Activated naive CD4-positive, alpha-beta T cell treated with Interleukin-2 at 50 U/mL for 16 hours (primary cell): ENCODE measurements around the gene NUMB.

Experiments
- DNase-seq: peaks from one replicate; pipeline ENCODE4 v3.0.0-alpha.2; 2020

The NUMB gene

DNA sequence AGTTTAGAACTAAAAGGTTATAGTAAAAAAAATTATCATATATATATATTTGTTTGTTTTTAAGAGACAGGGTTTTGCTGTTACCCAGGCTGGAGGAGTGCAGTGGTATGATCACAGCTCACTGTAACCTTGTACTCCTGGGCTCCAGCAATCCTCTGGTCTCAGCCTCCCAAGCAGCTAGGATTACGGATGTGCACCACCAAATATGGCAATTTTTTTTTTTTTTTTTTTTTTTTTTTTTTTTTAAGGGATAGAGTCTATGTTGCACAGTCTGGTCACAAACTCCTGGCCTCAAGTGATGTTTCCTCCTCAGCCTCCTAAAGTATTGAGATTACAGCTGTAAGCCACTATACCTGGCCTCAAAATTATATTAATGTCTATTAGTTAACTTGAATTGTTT lies 172.4 kb downstream of the NUMB start:
- DNase-seq = no peak

DNA sequence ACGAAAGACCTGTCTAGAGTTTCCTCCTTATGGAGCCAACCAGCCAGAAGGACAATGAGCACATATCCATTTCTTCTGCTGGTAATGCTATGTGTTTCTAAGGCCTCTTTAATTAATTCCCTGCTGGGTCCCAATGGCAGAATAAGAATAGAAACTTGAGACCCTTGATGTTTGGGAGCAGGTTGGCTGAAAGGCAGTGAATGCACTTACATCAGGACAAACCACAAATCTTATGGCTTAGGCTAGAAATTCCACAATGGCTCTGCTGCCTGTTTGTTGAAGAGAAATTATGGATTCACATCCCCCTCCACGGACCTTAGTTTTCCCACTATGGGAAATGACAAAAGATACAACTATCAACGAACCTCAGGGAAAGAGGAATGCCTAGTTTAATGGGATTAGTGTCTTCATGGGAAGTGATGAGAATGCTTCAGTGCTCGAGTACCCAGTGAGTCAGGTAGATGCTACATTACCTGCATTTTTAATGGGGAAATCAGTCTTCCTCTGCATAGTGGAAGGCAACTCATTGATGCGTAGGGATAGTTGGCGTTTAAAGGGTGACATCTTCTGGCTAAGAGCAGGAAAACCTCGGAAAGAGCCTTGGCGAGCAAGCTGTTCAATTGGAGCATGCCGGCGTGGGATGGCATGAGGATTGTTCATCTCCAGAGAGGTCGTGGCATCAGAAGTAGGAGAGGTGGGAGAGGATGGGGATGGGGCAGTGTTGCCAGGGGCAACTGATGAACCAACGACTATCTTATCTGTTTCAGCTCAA lies 174.6 kb downstream of the NUMB start:
- DNase-seq = no peak

DNA sequence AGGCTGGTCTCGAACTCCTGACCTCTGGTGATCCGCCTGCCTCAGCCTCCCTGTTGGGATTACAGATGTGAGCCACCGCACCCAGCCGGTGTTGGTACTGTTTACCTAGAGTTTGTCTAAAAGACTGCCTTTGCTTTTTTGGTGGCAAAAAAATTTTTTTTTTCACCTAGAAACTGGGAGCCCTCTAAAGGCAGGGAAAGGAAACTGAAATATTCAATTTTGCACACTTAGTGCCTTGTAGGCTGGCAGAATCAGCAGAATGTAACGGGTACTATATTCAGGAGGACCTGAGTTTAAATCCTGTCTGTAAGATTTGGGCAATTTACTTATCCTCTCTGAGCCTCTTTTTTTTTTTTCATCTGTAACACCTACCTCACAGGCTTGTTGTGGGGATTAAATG lies 177.4 kb downstream of the NUMB start:
- no peak for DNase-seq

DNA sequence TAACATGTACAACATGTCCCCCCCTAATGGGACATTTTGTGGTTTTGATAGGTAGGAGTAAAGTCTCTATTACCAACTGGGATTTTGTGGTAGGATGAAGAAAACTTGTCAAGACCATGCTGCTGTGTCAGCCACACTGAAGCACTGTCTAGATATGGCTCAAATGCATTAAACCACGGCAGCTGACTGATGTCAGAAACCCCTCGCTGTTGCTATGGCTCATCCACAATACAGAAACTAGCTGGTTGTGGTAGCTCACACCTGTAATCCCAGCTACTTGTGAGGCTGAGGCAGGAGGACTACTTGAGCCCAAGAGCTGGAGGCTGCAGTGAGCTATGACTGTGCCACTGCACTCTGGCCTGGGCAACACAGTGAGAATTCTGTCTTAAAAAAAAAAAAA lies 181.0 kb downstream of the NUMB start:
- DNase-seq = no peak

DNA sequence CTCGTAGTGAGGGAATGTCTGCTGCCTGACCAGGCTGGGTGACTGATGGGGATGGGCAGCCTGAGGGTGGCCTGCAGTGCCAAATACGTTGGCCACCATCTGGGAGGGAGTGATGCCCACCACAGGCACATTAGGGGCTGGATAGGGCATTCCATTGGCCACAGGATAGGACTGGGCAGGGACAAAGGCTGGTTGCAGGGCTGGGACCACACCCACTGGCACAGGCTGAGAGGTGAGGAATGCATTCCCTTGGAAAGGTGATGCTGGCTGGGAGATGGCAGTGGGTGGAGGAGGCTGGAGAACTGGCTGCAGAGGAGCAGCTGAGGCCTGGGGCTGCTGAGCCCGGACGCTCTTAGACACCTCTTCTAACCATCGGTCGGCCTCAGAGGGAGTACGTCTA lies 181.5 kb downstream of the NUMB start:
- no peak for DNase-seq

DNA sequence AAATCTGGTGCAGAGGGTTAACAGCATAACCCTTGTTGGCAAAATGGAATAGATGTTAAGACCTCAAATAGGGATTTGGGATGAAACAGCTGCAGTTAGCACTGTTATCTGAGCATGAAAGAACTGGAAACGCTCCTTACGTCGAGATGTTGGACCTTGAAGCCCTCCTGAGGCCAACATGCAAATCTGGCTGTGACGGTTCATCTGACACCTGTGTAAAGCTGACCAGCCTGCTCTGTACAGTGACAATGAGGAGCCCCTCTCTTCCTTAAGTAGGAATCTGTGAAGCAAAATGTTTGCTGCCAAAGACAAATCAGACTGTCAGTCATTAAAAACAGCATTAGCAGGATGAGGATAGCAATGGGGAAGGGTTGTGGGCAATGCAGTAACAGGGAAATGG lies 184.5 kb downstream of the NUMB start:
- no peak for DNase-seq

DNA sequence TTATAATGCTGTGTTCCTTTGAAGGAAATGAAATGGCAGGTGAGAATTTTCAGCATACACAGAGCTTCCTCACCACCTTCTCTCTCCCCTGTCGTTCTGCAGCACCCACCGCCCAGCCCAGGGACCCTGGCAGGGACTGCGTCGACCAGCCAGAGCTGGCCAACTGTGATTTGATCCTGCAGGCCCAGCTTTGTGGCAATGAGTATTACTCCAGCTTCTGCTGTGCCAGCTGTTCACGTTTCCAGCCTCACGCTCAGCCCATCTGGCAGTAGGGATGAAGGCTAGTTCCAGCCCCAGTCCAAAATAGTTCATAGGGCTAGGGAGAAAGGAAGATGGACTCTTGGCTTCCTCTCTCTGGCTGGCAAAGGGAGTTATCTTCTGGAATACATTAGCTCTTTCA lies 186.0 kb downstream of the NUMB start:
- DNase-seq = no peak

DNA sequence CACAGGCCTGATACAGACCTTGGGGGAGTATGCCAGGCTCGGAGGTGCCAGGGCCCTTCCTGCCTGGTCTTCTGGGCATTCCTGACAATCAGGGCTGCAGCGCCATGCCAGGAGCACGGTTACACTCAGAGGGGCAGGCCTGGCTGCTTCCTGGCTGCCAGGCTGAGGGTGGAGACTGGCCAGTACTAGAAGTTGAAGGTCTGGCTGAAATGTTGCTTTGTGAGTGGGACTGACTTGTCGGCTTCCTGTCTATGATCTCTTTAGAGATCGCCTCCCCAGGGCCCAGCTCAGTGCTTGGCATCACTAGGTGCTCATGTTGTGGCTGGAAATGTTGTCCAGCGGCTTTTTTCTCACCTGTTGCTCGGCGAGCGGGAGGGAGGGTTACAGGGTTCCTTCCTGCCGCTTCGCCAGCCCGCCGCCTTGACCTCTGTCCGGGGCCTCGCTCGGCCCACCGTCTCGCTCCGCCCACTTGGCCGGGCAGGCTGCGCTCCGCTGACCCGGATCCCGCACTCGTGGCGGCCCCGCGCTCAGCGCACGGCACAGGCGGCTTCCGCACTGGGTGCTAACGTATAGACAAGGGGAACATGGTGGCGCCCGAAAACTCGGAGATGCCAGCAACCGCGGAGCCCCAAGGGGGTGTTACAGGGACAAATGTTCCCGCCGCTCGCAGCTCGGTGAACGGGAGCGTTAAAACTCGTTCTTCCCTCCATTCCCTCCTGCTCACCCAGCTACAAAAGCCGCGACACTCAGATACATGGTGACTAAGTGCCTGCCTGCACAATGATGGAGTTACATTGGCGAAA lies 188.4 kb downstream of the NUMB start:
- no peak for DNase-seq

DNA sequence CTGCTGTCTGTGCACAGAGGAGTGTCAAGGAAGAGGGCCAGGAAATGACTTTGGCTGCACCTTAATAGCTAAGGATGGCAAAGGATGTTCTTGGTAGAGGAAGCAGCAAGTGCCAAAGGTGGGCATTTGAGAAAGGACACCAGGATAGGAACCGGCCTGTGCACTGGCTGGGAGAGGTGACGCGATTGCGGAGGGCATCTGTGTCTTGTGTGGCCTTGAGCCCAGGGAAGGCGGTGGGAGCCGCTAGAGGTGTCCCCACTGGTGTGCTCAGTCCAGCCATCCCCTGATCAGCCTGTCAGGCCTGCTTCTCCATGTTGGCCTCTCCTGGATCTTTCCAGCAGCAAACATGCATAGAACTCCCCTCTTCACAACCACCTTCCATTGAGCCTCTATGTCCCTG lies 190.9 kb downstream of the NUMB start:
- DNase-seq = no peak

DNA sequence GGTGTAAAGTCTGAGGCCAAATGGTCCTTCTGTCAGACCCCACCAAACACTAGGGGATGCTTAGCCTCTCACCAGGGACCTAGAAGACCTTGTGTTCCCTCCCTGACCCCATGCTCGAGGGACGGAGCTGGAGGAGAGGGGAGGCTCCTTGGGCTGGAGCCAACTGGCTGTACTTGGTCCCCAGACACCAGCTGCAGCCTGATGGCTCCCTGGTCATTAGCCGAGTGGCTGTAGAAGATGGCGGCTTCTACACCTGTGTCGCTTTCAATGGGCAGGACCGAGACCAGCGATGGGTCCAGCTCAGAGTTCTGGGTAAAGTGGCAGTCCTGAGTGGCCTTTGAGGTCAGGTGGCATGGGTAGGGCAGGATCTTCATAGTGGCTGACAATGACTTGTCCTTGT lies 192.0 kb downstream of the NUMB start:
- no peak for DNase-seq

DNA sequence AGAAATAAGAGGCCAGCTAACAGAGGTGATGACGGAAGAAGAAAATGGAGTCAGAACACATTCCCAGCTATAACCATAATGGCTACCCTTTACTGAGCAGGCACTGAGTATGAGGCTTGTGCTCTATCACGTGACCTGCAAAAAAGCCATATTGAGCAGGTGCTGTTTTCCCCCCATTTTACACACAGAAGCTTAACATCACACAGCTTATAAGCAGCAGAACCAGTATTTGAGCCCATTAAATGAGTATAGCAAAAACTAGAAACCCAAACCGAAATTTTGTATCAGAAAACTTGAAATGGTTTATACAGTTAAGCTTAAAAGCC lies 192.7 kb downstream of the NUMB start:
- DNase-seq = no peak

DNA sequence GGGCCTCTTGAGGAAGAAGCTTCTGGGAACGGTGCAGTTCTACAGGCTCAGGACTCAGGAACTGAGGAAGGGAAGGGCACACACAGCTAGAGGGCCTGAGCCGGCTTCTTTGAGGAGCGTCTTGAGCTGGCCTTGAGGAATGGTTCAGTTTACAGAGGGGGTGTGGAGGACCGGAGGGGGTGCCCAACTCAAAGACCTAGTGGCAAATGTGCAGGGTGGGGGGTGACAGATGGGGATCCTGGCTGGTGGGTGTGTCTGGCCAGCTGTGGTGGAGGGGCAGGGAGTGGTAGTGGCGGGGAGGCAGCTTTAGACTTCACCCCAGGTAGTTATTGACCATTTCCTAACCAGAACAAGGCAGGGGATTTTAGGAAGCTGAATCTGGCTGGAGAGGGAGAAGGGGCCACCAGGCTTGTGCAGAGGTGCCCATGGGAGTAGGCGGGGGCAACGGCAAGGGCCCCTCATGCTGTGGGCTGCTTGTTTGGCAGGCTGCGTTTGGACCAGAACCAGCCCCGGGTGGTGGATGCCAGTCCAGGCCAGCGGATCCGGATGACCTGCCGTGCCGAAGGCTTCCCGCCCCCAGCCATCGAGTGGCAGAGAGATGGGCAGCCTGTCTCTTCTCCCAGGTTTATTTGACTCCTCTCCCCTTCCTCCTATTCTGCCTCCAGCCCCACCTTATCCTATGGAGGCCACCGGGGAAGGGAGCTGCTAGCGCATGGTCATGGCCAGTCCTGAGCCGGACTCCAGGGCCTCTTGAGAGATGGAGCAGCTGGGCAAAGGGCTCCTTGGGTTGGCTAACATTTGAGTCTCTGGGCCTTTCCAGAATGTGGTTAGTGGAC lies 193.2 kb downstream of the NUMB start:
- no peak for DNase-seq

DNA sequence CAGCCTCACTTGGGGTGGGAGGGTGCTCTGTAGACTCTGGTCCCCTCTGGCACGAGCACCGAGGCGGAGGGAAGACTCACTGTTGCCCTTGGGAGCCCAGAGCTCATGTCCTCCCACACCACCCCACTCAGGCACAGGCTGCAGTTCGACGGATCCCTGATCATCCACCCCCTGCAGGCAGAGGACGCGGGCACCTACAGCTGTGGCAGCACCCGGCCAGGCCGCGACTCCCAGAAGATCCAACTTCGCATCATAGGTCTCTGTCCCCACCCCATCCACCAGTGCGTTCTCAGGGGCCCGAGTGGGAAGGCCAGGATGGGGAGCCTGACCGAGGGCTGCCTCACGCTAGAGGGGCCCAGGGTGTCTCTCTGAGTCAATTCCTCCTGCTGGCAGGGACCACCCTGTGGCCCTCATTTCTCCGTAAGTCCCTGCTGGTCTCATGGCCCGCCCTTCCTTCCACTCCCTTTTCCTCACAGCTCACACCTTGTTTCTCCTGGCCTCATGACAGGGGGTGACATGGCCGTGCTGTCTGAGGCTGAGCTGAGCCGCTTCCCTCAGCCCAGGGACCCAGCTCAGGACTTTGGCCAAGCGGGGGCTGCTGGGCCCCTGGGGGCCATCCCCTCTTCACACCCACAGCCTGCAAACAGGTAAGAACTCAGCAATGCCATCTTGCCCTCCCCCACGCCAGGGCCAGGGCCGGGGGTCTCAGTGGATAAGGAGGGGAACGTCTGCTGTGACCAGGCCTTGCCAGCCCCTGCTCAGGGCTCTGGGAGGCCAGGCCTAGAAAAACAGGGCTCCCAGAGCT lies 194.1 kb downstream of the NUMB start:
- DNase-seq = no peak

DNA sequence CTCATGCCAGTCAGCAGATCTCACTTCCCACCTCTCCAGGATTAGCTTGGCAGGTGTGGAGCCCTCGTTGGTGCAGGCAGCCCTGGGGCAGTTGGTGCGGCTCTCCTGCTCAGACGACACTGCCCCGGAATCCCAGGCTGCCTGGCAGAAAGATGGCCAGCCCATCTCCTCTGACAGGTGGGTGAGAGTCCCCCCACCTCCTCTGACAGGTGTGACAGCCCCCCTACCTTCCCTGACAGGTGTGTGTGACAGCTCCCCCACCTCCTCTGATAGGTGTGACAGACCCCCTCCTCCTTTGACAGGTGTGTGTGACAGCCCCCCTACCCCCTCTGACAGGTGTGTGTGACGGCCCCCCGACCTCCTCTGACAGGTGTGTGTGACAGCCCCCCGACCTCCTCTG lies 194.7 kb downstream of the NUMB start:
- no peak for DNase-seq

DNA sequence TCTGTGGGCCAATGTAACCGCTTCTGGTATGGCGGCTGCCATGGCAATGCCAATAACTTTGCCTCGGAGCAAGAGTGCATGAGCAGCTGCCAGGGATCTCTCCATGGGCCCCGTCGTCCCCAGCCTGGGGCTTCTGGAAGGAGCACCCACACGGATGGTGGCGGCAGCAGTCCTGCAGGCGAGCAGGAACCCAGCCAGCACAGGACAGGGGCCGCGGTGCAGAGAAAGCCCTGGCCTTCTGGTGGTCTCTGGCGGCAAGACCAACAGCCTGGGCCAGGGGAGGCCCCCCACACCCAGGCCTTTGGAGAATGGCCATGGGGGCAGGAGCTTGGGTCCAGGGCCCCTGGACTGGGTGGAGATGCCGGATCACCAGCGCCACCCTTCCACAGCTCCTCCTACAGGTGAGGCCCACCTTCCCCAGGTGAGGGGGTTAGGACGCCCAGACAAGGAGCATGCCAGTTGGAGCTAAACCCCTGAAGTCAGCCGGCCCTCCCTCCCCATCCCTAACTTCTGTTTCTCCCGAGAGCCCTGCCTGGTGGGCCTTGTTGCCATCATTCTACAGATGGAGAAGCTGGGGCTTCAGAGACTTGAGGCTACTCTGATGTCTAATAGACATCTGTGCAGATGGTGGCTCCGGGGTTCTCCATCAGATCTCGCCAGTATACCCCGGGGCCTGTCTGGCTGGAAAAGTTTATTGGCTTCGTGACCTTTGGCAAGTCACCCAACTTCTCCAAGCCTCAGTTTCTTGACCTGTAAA lies 195.7 kb downstream of the NUMB start:
- no peak for DNase-seq

DNA sequence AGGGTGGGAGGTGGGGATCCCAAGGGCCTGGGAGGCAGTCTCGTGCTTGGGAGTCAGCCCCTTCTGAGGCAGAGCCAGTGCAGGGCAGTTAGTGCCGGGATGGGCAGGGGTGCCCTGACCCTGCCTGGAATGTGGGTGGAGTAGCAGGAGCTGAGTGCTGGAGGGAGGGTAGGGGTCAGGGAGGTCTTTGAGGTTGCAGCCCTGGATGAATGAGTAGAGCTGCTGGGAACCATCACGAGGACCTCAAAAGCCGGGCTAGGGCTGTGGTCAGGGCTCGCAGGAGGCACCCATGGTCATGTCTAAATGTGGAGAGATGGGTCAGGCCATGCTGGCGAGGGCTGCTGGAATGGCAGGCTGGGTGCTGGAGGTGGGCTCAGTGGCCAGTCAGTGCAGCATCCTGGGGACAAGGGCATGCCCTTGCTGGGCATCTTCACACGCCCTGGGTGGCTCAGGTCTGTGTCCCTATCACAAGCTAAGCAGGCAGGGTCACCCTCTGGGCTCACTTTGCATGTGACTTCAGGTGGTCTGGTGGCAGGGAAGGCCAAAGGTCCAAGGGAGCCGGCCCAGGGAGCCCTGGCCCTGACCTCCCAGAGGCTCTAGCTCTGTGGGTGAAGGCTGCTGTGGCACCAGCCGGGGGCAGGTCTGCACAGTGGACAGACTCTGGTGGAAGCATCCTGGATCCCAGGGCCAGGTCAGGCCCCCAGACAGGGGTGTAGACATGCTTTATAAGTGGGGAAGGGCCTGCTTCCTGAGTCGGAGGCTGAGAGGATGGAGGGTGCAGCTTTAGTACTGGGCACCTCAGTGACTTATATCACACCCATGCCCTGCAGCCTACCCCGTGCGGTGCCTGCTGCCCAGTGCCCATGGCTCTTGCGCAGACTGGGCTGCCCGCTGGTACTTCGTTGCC lies 196.6 kb downstream of the NUMB start:
- no peak for DNase-seq

DNA sequence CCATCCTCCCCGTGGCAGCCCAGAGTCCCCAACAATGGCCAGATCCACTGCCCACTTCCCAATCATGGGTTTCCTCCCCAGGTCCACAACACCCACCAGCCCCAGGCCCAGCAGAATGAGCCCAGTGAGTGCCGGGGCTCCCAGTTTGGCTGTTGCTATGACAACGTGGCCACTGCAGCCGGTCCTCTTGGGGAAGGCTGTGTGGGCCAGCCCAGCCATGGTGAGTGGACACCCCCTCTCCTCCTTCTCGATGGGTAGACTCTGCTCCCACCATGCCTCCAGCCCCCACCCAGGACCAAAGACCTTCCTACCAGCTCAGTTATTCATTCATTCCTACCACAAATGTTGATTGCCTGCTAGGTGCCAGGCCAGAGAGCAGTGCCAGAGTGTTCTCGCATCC lies 197.3 kb downstream of the NUMB start:
- no peak for DNase-seq

DNA sequence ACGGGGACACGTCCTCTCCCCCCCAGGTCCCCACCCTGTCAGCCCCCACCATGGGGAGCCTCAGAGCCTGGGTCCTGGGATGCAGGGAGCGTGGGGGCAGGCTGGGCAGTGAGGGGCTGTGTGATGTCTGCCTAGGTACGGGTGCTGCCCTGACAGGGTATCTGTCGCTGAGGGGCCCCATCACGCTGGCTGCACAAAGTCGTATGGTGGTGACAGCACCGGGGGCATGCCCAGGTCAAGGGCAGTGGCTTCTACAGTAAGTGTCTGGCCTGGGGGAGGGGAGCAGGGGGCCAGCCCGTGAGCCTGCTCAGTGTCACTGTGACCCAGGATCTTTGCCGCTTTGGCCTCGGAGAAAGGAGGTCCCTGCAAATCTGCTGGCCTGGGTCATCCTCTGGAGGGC lies 197.8 kb downstream of the NUMB start:
- no peak for DNase-seq

DNA sequence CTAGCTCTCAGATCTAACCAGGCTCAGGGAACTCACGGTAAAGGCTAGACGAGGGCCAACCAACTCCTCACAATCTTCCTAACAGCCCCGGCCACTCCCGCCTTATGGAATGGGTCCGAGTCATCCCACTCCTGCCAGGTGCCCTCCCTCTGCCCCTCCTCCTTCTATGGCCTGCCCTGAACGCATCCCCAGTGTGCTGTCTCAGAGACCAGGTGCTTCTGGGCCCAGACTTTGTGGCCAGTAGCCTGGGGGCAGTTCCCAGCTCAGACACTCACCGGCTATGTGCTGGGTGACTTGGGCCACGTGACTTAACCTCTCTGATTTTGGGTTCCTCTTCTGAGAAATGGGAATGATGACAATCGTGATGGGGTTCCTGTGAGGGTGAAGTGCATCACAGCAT lies 198.5 kb downstream of the NUMB start:
- no peak for DNase-seq

DNA sequence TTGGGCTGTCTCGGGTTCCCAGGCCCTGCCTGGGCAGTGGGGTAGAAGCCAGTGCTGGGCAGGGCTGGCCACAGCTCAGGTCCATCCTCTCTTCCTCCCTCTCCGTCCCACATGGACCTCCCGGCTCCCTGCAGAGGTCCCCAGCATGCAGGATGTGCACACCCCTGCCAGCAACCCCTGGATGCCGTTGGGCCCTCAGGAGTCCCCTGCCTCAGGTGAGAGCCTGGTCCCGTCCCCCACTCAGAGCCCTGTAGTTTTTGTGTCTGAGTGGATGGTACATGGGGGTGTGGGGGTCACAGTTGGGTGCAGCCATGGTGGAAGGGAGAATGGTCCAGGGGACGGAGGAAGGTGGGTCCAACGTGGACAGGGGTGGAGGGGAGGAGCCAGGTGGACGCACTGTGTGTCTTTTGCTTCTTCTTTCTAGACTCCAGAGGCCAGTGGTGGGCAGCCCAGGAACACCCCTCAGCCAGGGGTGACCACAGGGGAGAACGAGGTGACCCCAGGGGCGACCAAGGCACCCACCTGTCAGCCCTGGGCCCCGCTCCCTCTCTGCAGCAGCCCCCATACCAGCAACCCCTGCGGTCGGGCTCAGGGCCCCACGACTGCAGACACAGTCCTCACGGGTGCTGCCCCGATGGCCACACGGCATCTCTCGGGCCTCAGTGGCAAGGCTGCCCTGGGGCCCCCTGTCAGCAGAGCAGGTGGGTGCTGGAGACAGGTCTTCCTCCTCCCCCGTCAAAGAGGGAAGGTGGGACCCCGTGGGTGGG lies 199.3 kb downstream of the NUMB start:
- DNase-seq = no peak
